ENCODE measurements around the gene TRMT10A. TPM values are rescaled to one million over a fixed set of nuclear protein-coding genes. Genes with fewer than 3 reads are reported as not detected.

TRMT10A gene
- total and polyA plus RNA-seq, 2 donors (not counting 3 experiments of a cell fraction or from before 2014, with no cell fraction given), result 1.7 to 8.4 TPM

GRCh38 chr4:99612281-99612680, 48.4 kb upstream of the TRMT10A start:
- BruUV-seq (replicated peaks), result no TSS peak
- ChIA-PET CTCF (no interaction called here), POLR2A (no interaction called here)
- Histone ChIP-seq H4K20me1 (replicated peaks; ENCODE audit: control insufficient read depth, extremely low read depth, insufficient read depth, low read length) (no peaks in the 10 kb centered on the region), H3K4me3 (replicated peaks in 1 of 3; ENCODE audit: insufficient read depth in 1 of 3, low read depth in 1 of 3, low read length in 3 of 3) (no peak overlapping the region), H3K4me1 (ENCODE audit: control insufficient read depth, extremely low read depth, insufficient read depth, low read length) (no peaks in the 10 kb centered on the region), H2AFZ (ENCODE audit: low read depth, low read length) (no peak overlapping the region), H3K79me2 (ENCODE audit: control insufficient read depth, insufficient read depth, low read length) (no peaks in the 10 kb centered on the region), H3K4me2 (ENCODE audit: insufficient read depth, low read length) (no peak overlapping the region), H3K27ac (ENCODE audit: insufficient read depth, low read depth, low read length) (no peak overlapping the region), H3K9ac (replicated peaks; ENCODE audit: extremely low read depth, insufficient read depth, low read length) (no peak overlapping the region), H3K36me3 (ENCODE audit: control insufficient read depth in 2 of 2, extremely low read depth in 1 of 2, insufficient read depth in 2 of 2, low read length in 2 of 2) (no peaks in the 10 kb centered on the region), H3K27me3 (ENCODE audit: control insufficient read depth in 2 of 2, insufficient read depth in 2 of 2, low read length in 2 of 2) (no peaks in the 10 kb centered on the region), H3K9me1 (replicated peaks; ENCODE audit: control insufficient read depth, extremely low read depth, insufficient read depth, low read length) (no peaks in the 10 kb centered on the region), H3K9me3 (replicated peaks; ENCODE audit: control insufficient read depth, insufficient read depth, low read length) (no peaks in the 10 kb centered on the region)
- dilution Hi-C loops (cut with MboI; ENCODE audit: extremely low pct_ligation_motif_present, low sequenced_read_pairs), result no loop called here
- DNase-seq (ENCODE audit: low read depth, low spot score) (no peak), FAIRE-seq (no peak)
- TF ChIP-seq MYC (IDR thresholded peaks at IDR 0.05; ENCODE audit: low read depth, low read length) (no peak), MAX (IDR thresholded peaks at IDR 0.05; ENCODE audit: insufficient read depth, insufficient read length) (no peak), CTCF (IDR thresholded peaks at IDR 0.05; ENCODE audit: extremely low read depth in 1 of 2, insufficient read depth in 1 of 2, low read depth in 1 of 2, low read length in 2 of 2) (no peak)
- intact Hi-C loops (cut with micrococcal nuclease), result no loop called here

GRCh38 chr4:99610605-99611175, 46.9 kb upstream of the TRMT10A start:
- Histone ChIP-seq H3K4me2 (ENCODE audit: insufficient read depth, low read length) (no peak overlapping the region), H3K79me2 (ENCODE audit: control insufficient read depth, insufficient read depth, low read length) (no peaks in the 10 kb centered on the region), H3K9me1 (replicated peaks; ENCODE audit: control insufficient read depth, extremely low read depth, insufficient read depth, low read length) (no peaks in the 10 kb centered on the region), H3K9me3 (replicated peaks; ENCODE audit: control insufficient read depth, insufficient read depth, low read length) (no peaks in the 10 kb centered on the region), H3K27me3 (ENCODE audit: control insufficient read depth in 2 of 2, insufficient read depth in 2 of 2, low read length in 2 of 2) (no peaks in the 10 kb centered on the region), H3K4me3 (replicated peaks in 1 of 3; ENCODE audit: insufficient read depth in 1 of 3, low read depth in 1 of 3, low read length in 3 of 3) (no peak overlapping the region), H3K36me3 (ENCODE audit: control insufficient read depth in 2 of 2, extremely low read depth in 1 of 2, insufficient read depth in 2 of 2, low read length in 2 of 2) (no peaks in the 10 kb centered on the region), H3K27ac (ENCODE audit: insufficient read depth, low read depth, low read length) (no peak overlapping the region), H3K4me1 (ENCODE audit: control insufficient read depth, extremely low read depth, insufficient read depth, low read length) (no peaks in the 10 kb centered on the region), H2AFZ (ENCODE audit: low read depth, low read length) (no peak overlapping the region), H3K9ac (replicated peaks; ENCODE audit: extremely low read depth, insufficient read depth, low read length) (no peak overlapping the region), H4K20me1 (replicated peaks; ENCODE audit: control insufficient read depth, extremely low read depth, insufficient read depth, low read length) (no peaks in the 10 kb centered on the region)
- dilution Hi-C loops (cut with MboI; ENCODE audit: extremely low pct_ligation_motif_present, low sequenced_read_pairs), result no loop called here
- FAIRE-seq (no peak), DNase-seq (ENCODE audit: low read depth, low spot score) (no peak)
- intact Hi-C loops (cut with micrococcal nuclease), result no loop called here
- no TSS peak for BruUV-seq (replicated peaks)
- ChIA-PET POLR2A (no interaction called here), CTCF (no interaction called here)
- no peak for TF ChIP-seq MAX (IDR thresholded peaks at IDR 0.05; ENCODE audit: insufficient read depth, insufficient read length)
